DOHH2 (cell line): ENCODE data around the gene P4HA1.
"Not testable (repeated sequence)": the region's sequence is repeated elsewhere in the genome, so short reads cannot be mapped to it uniquely, and the experiment has no call there.

ENCODE experiments used
- H3F3A ChIP-seq: fragments of 200-600 bp; sonication (generic), shearing (Covaris generic); 2 replicates; pipeline ENCODE4 v1.6.0; 2016; ENCODE audit warnings: antibody characterized with exemption, mild to moderate bottlenecking; ENCODE audit not compliant: control insufficient read depth, insufficient read depth
- H3K27ac ChIP-seq: fragments of 200-600 bp; sonication (generic); 2 replicates; pipeline ENCODE4 v1.5.1; 2014; ENCODE audit warnings: low read depth, mild to moderate bottlenecking, low read length, moderate library complexity
- H3K27me3 ChIP-seq: fragments of 200-600 bp; sonication (generic); 2 replicates; pipeline ENCODE4 v1.6.1; 2014; ENCODE audit warnings: mild to moderate bottlenecking, low read length, mixed read lengths; ENCODE audit not compliant: control insufficient read depth
- H3K36me3 ChIP-seq: fragments of 200-600 bp; sonication (generic); 2 replicates; pipeline ENCODE4 v1.6.1; 2014; ENCODE audit warnings: mild to moderate bottlenecking, low read length, moderate library complexity, mixed read lengths; ENCODE audit not compliant: control insufficient read depth
- H3K4me1 ChIP-seq: fragments of 200-600 bp; sonication (generic); 2 replicates; pipeline ENCODE4 v1.6.1; 2014; ENCODE audit warnings: mild to moderate bottlenecking, low read length, mixed read lengths; ENCODE audit not compliant: control insufficient read depth
- H3K4me2 ChIP-seq: fragments of 200-600 bp; sonication (generic); 2 replicates; pipeline ENCODE4 v1.6.0; 2014; ENCODE audit warnings: mild to moderate bottlenecking, low read length, moderate library complexity
- H3K4me3 ChIP-seq: fragments of 200-600 bp; sonication (generic); 2 replicates; pipeline ENCODE4 v1.5.1; 2014; ENCODE audit warnings: mild to moderate bottlenecking, low read length, mixed read lengths
- H3K79me2 ChIP-seq: fragments of 200-600 bp; sonication (generic); 2 replicates; pipeline ENCODE4 v1.6.1; 2014; ENCODE audit warnings: mild to moderate bottlenecking, low read length, mixed read lengths; ENCODE audit not compliant: control insufficient read depth
- H3K9me2 ChIP-seq: fragments of 200-600 bp; sonication (generic); replicated peaks from 2 replicates; pipeline ENCODE4 v1.6.1; 2014; ENCODE audit warnings: mild to moderate bottlenecking, low read length, mixed read lengths; ENCODE audit not compliant: control insufficient read depth
- H3K9me3 ChIP-seq: fragments of 200-600 bp; sonication (generic); 2 replicates; pipeline ENCODE4 v1.6.1; 2014; ENCODE audit warnings: antibody characterized with exemption, low read length, mixed read lengths; ENCODE audit not compliant: control insufficient read depth, insufficient read depth
- H4K20me1 ChIP-seq: fragments of 200-600 bp; sonication (generic); 2 replicates; pipeline ENCODE4 v1.6.0; 2014; ENCODE audit warnings: low read depth, mild to moderate bottlenecking, antibody characterized with exemption, low read length, moderate library complexity; ENCODE audit not compliant: control insufficient read depth, insufficient read depth
- CTCF ChIP-seq: fragments of 200-600 bp; sonication (generic); IDR thresholded peaks from one replicate; pipeline ENCODE4 v1.5.1; 2014; ENCODE audit warnings: antibody characterized with exemption, mild to moderate bottlenecking, low read depth, low read length; ENCODE audit not compliant: poor library complexity, severe bottlenecking
- EZH2phosphoT487 ChIP-seq: fragments of 200-600 bp; sonication (generic); IDR thresholded peaks from 2 replicates; pipeline ENCODE4 v1.6.1; 2017; ENCODE audit warnings: borderline replicate concordance, mild to moderate bottlenecking, antibody characterized with exemption, low read length, moderate library complexity, mixed read lengths

The P4HA1 gene

GRCh38 chr10:73043319-73043718 lies 53.3 kb downstream of the P4HA1 start:
- Histone ChIP-seq H3K9me3 (no peaks in the 10 kb centered on the region), H3K9me2 (no peaks in the 10 kb centered on the region), H3K27ac (no peak overlapping the region), H3K36me3 (peaks cover 66% of the 10 kb centered on the region), H3K4me3 (no peak overlapping the region), H3K79me2 (no peaks in the 10 kb centered on the region), H3F3A (peaks cover 3% of the 10 kb centered on the region; the same call in 1 of the 2 replicates), H3K4me2 (no peak overlapping the region), H3K4me1 (no peaks in the 10 kb centered on the region), H3K27me3 (no peaks in the 10 kb centered on the region), H4K20me1 (no peaks in the 10 kb centered on the region)
- TF ChIP-seq EZH2phosphoT487: no peak

GRCh38 chr10:73042130-73042529 lies 54.5 kb downstream of the P4HA1 start:
- Histone ChIP-seq H3K9me3 (no peaks in the 10 kb centered on the region), H3K4me2 (no peak overlapping the region), H3K27ac (no peak overlapping the region), H3K9me2 (no peaks in the 10 kb centered on the region), H3K36me3 (peaks cover 58% of the 10 kb centered on the region), H3K4me3 (no peak overlapping the region), H3F3A (peaks cover under 1% of the 10 kb centered on the region; the same call in 1 of the 2 replicates), H4K20me1 (no peaks in the 10 kb centered on the region), H3K79me2 (no peaks in the 10 kb centered on the region), H3K4me1 (no peaks in the 10 kb centered on the region), H3K27me3 (no peaks in the 10 kb centered on the region)
- no peak for TF ChIP-seq CTCF
- TF ChIP-seq EZH2phosphoT487: no peak

GRCh38 chr10:73039635-73040034 lies 57.0 kb downstream of the P4HA1 start:
- H3K79me2 ChIP-seq: no peaks in the 10 kb centered on the region

GRCh38 chr10:73036285-73036684 lies 60.4 kb downstream of the P4HA1 start:
- H3F3A ChIP-seq, H3K4me3 ChIP-seq, H3K27ac ChIP-seq, H3K4me2 ChIP-seq, H3K9me3 ChIP-seq, H4K20me1 ChIP-seq, H3K79me2 ChIP-seq, H3K27me3 ChIP-seq, H3K4me1 ChIP-seq, H3K9me2 ChIP-seq: not testable (repeated sequence)
- H3K36me3 ChIP-seq: peaks cover 38% of the 10 kb centered on the region

More at GRCh38 chr10:73039635-73040034, 57.0 kb downstream of the P4HA1 start:
- Histone ChIP-seq H3K9me2 (no peaks in the 10 kb centered on the region), H3K36me3 (peaks cover 40% of the 10 kb centered on the region), H3K4me1 (no peaks in the 10 kb centered on the region), H3K4me2 (no peak overlapping the region), H3K27me3 (no peaks in the 10 kb centered on the region), H3K9me3 (no peaks in the 10 kb centered on the region), H3K27ac (no peak overlapping the region), H3K4me3 (no peak overlapping the region), H4K20me1 (no peaks in the 10 kb centered on the region), H3F3A (no peaks in the 10 kb centered on the region)
- TF ChIP-seq CTCF (no peak), EZH2phosphoT487 (no peak)
